ENCODE results near the gene PYCR2. TPM values are rescaled to one million over a fixed set of nuclear protein-coding genes. Genes with fewer than 3 reads are reported as not detected.

Gene PYCR2
- total and polyA plus RNA-seq, 4 experiments from 2014 or later, result 73.6 to 116 (median 94.3) TPM

- peaks cover 0 to 2% (median 0%) of the 10 kb centered on the region in 8 donors for H3K9me3 Mint-ChIP-seq
- intact Hi-C loops (cut with micrococcal nuclease), result no loop called here
- peaks cover 24 to 33% (median 28%) of the 10 kb centered on the region in 4 donors for H3K4me1 Mint-ChIP-seq
- H3K4me3 Mint-ChIP-seq, result no peak overlapping the region
- no peaks in the 10 kb centered on the region for H3K27me3 Mint-ChIP-seq
- Histone ChIP-seq H3K9me3 (ENCODE audit: control insufficient read depth in 1 of 2, low read length in 2 of 2) (no peaks in the 10 kb centered on the region), H3K4me3 (ENCODE audit: low read length in 2 of 2) (no peak overlapping the region), H3K27me3 (ENCODE audit: insufficient read depth, low read length) (no peaks in the 10 kb centered on the region), H3K4me1 (ENCODE audit: insufficient read depth, low read length) (peaks cover 17% of the 10 kb centered on the region), H3K36me3 (ENCODE audit: insufficient read depth, low read length) (no peaks in the 10 kb centered on the region), H3K27ac (ENCODE audit: low read depth, low read length) (no peak overlapping the region)
- ChIA-PET CTCF (ENCODE audit: partially characterized antibody) (interaction anchor here (1.3 to 18.0 kb wide), 2 partner anchors 22 to 126 kb away, joined by 6 to 294 read pairs; partner anchors contain the start of genes SRP9 and TMEM63A), POLR2A (ENCODE audit: partially characterized antibody) (interaction anchor here (1.0 to 22.5 kb wide), 2 partner anchors 25 to 96 kb away, joined by 3 to 730 read pairs; partner anchors contain the start of genes SDE2 and TMEM63A)
- peak overlapping the region in 6 of 7 donors; percentile 8 to 50 (median 22) for H3K27ac Mint-ChIP-seq
- no peaks in the 10 kb centered on the region for H3K36me3 Mint-ChIP-seq
- no peak for DNase-seq
Observed at GRCh38 chr1:225903623-225904022, 20.4 kb downstream of the PYCR2 start.

DNA sequence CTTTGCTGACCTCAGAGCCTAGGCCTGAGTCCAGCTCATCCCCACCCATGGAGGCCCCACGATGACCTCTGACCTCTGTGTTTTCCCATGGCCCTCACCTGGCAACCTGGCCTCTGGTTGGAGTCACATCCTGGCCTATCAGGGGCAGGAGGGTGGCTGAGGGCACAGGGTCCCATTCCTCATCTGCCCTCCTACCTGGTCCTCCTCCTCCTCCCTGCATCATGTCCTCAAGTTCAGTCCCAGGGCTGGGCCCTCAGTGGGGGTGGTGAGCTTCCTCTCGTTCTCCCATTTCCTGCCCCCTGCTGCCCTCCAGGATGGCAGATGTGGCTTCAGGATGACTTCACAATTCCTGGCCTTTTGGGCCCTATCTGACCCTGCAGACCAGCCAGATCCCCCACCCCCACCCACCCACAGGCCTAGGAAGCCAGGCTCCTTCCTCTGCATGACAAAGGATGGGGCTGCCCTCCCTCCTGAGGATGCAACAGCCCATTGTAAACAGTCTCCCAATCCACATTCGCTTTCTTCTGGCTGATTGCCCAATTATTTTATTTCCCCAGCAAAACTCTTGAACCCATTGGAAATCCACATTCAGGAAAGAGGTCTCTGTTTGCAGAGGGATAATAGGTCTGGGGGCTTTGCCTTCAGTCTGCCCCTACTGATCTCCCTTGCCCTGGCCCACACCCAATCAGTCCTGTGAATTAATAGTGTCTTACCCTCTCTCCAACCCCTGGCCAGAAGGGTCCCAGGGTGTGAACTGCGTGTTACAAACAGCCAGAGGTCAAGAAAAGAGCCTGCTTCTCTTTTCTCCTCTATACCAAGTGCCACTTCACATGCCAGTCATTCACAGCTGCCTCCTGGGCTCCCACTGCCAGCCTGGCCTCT, 24.8 kb downstream of the PYCR2 start:
- intact Hi-C loops (cut with micrococcal nuclease), result no loop called here
- Mint-ChIP-seq H3K9me3 (peaks cover 0 to 2% (median 0%) of the 10 kb centered on the region in 8 donors), H3K27ac (peak overlapping the region; percentile 76 to 98 (median 94)), H3K4me3 (peak overlapping the region in 4 of 8 donors; percentile 11 to 76 (median 45)), H3K27me3 (no peaks in the 10 kb centered on the region), H3K4me1 (peaks cover 38 to 58% (median 49%) of the 10 kb centered on the region in 4 donors), H3K36me3 (no peaks in the 10 kb centered on the region)
- no peaks in the 10 kb centered on the region for H3K36me3 ChIP-seq (ENCODE audit: insufficient read depth, low read length)
- CTCF ChIA-PET (ENCODE audit: partially characterized antibody), result interaction anchor here (1.3 to 18.0 kb wide), 3 partner anchors 10 to 122 kb away, joined by 4 to 294 read pairs (median 43); partner anchors contain the start of genes SRP9 and TMEM63A
- POLR2A ChIA-PET (ENCODE audit: partially characterized antibody), result interaction anchor here (0.9 to 22.5 kb wide), 10 partner anchors 9 to 472 kb away, joined by 3 to 730 read pairs (median 22); partner anchors contain the start of genes H3-3A, LBR, LEFTY1 and PYCR2
- no peak for DNase-seq
- H3K9me3 ChIP-seq (ENCODE audit: control insufficient read depth in 1 of 2, low read length in 2 of 2), result no peaks in the 10 kb centered on the region
- peaks cover 45% of the 10 kb centered on the region for H3K4me1 ChIP-seq (ENCODE audit: insufficient read depth, low read length)
- H3K27ac ChIP-seq (ENCODE audit: low read depth, low read length), result peak overlapping the region; percentile 72
- no peak overlapping the region for H3K4me3 ChIP-seq (ENCODE audit: low read length in 2 of 2)
- no peaks in the 10 kb centered on the region for H3K27me3 ChIP-seq (ENCODE audit: insufficient read depth, low read length)

- DNase-seq, result peak; percentile 59 to 68 (median 64)
- H3K9me3 ChIP-seq (ENCODE audit: control insufficient read depth in 1 of 2, low read length in 2 of 2), result no peaks in the 10 kb centered on the region
- H3K4me3 ChIP-seq (ENCODE audit: low read length in 2 of 2), result peak overlapping the region in 1 of 2 donors; percentile 1
- intact Hi-C loops (cut with micrococcal nuclease), result loop anchor here (1.0 kb wide), 5 partner anchors 13 to 120 kb away; partner anchors contain the start of genes PYCR2 and TMEM63A
- peak overlapping the region; percentile 72 for H3K27ac ChIP-seq (ENCODE audit: low read depth, low read length)
- ChIA-PET CTCF (ENCODE audit: partially characterized antibody) (interaction anchor here (0.7 to 18.0 kb wide), 6 partner anchors 12 to 120 kb away, joined by 3 to 294 read pairs (median 6); partner anchors contain the start of genes SRP9 and TMEM63A), POLR2A (ENCODE audit: partially characterized antibody) (interaction anchor here (0.7 to 22.5 kb wide), 24 partner anchors 8 to 470 kb away, joined by 3 to 730 read pairs (median 8); partner anchors contain the start of genes H3-3A, LBR, LEFTY1 and PYCR2)
- Mint-ChIP-seq H3K9me3 (peaks cover 0 to 2% (median 0%) of the 10 kb centered on the region in 8 donors), H3K27me3 (no peaks in the 10 kb centered on the region), H3K27ac (peak overlapping the region; percentile 94 to 99 (median 98)), H3K36me3 (no peaks in the 10 kb centered on the region), H3K4me1 (peaks cover 36 to 65% (median 49%) of the 10 kb centered on the region in 4 donors), H3K4me3 (peak overlapping the region; percentile 72 to 92 (median 82))
- H3K36me3 ChIP-seq (ENCODE audit: insufficient read depth, low read length), result no peaks in the 10 kb centered on the region
- no peaks in the 10 kb centered on the region for H3K27me3 ChIP-seq (ENCODE audit: insufficient read depth, low read length)
- peaks cover 45% of the 10 kb centered on the region for H3K4me1 ChIP-seq (ENCODE audit: insufficient read depth, low read length)
Observed at GRCh38 chr1:225897595-225898514, 26.2 kb downstream of the PYCR2 start.

DNA sequence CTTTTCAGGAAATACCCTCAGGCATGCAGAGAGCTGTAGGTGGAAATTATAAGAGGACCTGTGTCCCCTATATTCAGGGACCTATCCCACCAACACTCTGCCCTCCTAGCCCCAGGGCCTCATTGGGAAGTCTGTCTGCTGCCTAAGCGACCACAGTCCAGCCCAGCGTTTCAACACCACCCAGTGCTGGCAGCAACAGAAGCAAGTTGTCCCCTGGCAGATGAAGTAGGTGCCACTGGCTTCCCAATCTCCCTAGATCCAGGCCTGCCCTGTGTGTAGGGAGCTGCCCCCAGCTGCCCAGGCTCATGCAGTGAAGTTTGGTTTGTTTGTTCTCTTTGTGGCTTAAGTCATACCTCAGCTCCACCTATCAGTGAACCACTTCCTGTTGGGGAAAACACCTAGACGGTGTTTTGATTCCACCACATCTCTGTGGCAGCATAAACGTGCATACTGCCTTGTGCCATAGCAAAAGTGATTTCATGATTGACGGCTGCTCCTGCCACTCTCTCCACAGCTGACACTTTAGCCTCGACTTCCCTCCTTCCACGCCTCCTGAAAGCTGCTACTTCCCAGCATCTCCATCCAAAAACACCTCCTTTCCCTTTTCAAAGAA, 27.0 kb downstream of the PYCR2 start:
- peak overlapping the region; percentile 72 for H3K27ac ChIP-seq (ENCODE audit: low read depth, low read length)
- CTCF ChIA-PET (ENCODE audit: partially characterized antibody), result interaction anchor here (0.7 to 18.0 kb wide), 6 partner anchors 13 to 120 kb away, joined by 3 to 294 read pairs (median 6); partner anchors contain the start of genes SRP9 and TMEM63A
- intact Hi-C loops (cut with micrococcal nuclease), result loop anchor here (1.0 kb wide), 5 partner anchors 14 to 119 kb away; partner anchors contain the start of genes PYCR2 and TMEM63A
- DNase-seq, result peak; percentile 87 to 92 (median 88)
- no peaks in the 10 kb centered on the region for H3K9me3 ChIP-seq (ENCODE audit: control insufficient read depth in 1 of 2, low read length in 2 of 2)
- POLR2A ChIA-PET (ENCODE audit: partially characterized antibody), result interaction anchor here (0.7 to 22.5 kb wide), 25 partner anchors 8 to 468 kb away, joined by 3 to 730 read pairs (median 7); partner anchors contain the start of genes H3-3A, LEFTY1, PYCR2 and SDE2
- H3K27me3 ChIP-seq (ENCODE audit: insufficient read depth, low read length), result no peaks in the 10 kb centered on the region
- Mint-ChIP-seq H3K36me3 (no peaks in the 10 kb centered on the region), H3K27me3 (no peaks in the 10 kb centered on the region), H3K4me3 (peak overlapping the region; percentile 72 to 92 (median 82)), H3K4me1 (peaks cover 34 to 65% (median 46%) of the 10 kb centered on the region in 4 donors), H3K9me3 (peaks cover 0 to 2% (median 0%) of the 10 kb centered on the region in 8 donors), H3K27ac (peak overlapping the region; percentile 94 to 99 (median 98))
- peak overlapping the region in 1 of 2 donors; percentile 13 for H3K4me3 ChIP-seq (ENCODE audit: low read length in 2 of 2)
- peaks cover 45% of the 10 kb centered on the region for H3K4me1 ChIP-seq (ENCODE audit: insufficient read depth, low read length)
- no peaks in the 10 kb centered on the region for H3K36me3 ChIP-seq (ENCODE audit: insufficient read depth, low read length)

GRCh38 chr1:225896494-225896893, 27.6 kb downstream of the PYCR2 start:
- peaks cover 45% of the 10 kb centered on the region for H3K4me1 ChIP-seq (ENCODE audit: insufficient read depth, low read length)
- peak overlapping the region in 1 of 2 donors; percentile 13 for H3K4me3 ChIP-seq (ENCODE audit: low read length in 2 of 2)
- Mint-ChIP-seq H3K4me3 (peak overlapping the region; percentile 1 to 92 (median 82)), H3K4me1 (peaks cover 34 to 65% (median 49%) of the 10 kb centered on the region in 4 donors), H3K9me3 (peaks cover 0 to 2% (median 0%) of the 10 kb centered on the region in 8 donors), H3K36me3 (no peaks in the 10 kb centered on the region), H3K27ac (peak overlapping the region; percentile 94 to 99 (median 98)), H3K27me3 (no peaks in the 10 kb centered on the region)
- H3K27me3 ChIP-seq (ENCODE audit: insufficient read depth, low read length), result no peaks in the 10 kb centered on the region
- no peak for DNase-seq
- CTCF ChIA-PET (ENCODE audit: partially characterized antibody), result interaction anchor here (1.3 to 18.0 kb wide), 4 partner anchors 13 to 119 kb away, joined by 4 to 294 read pairs (median 25); partner anchors contain the start of genes SRP9 and TMEM63A
- H3K36me3 ChIP-seq (ENCODE audit: insufficient read depth, low read length), result no peaks in the 10 kb centered on the region
- H3K27ac ChIP-seq (ENCODE audit: low read depth, low read length), result peak overlapping the region; percentile 72
- POLR2A ChIA-PET (ENCODE audit: partially characterized antibody), result interaction anchor here (0.7 to 22.5 kb wide), 22 partner anchors 7 to 468 kb away, joined by 3 to 730 read pairs (median 10); partner anchors contain the start of genes H3-3A, LEFTY1, PYCR2 and SDE2
- intact Hi-C loops (cut with micrococcal nuclease), result no loop called here
- H3K9me3 ChIP-seq (ENCODE audit: control insufficient read depth in 1 of 2, low read length in 2 of 2), result no peaks in the 10 kb centered on the region

GRCh38 chr1:225892307-225892706, 31.7 kb downstream of the PYCR2 start:
- DNase-seq, result no peak
- Mint-ChIP-seq H3K9me3 (no peaks in the 10 kb centered on the region), H3K4me3 (no peak overlapping the region), H3K27me3 (no peaks in the 10 kb centered on the region), H3K4me1 (peaks cover 19 to 44% (median 26%) of the 10 kb centered on the region in 4 donors), H3K27ac (no peak overlapping the region), H3K36me3 (no peaks in the 10 kb centered on the region)
- CTCF ChIA-PET (ENCODE audit: partially characterized antibody), result interaction anchor here (3.9 kb wide), 1 partner anchor 9 kb away, joined by 16 read pairs; the partner anchor contains the start of gene TMEM63A
- H3K27me3 ChIP-seq (ENCODE audit: insufficient read depth, low read length), result no peaks in the 10 kb centered on the region
- no peak overlapping the region for H3K27ac ChIP-seq (ENCODE audit: low read depth, low read length)
- intact Hi-C loops (cut with micrococcal nuclease), result no loop called here
- no peak overlapping the region for H3K4me3 ChIP-seq (ENCODE audit: low read length in 2 of 2)
- no peaks in the 10 kb centered on the region for H3K9me3 ChIP-seq (ENCODE audit: control insufficient read depth in 1 of 2, low read length in 2 of 2)
- peaks cover 28% of the 10 kb centered on the region for H3K4me1 ChIP-seq (ENCODE audit: insufficient read depth, low read length)
- POLR2A ChIA-PET (ENCODE audit: partially characterized antibody), result interaction anchor here (2.1 to 22.5 kb wide), 2 partner anchors 14 to 114 kb away, joined by 8 to 730 read pairs; partner anchors contain the start of genes SRP9 and TMEM63A
- H3K36me3 ChIP-seq (ENCODE audit: insufficient read depth, low read length), result no peaks in the 10 kb centered on the region

Measured in CD4-positive, alpha-beta memory T cell (primary cell).